GM10266 (cell line): ENCODE results near the gene EPDR1.

Experiments used
- DNase-seq: peaks from one replicate; pipeline ENCODE4 v3.0.0; 2012; ENCODE audit errors: extremely low spot score
- CTCF ChIP-seq: IDR thresholded peaks from 2 replicates; pipeline ENCODE4 v1.5.1; 2012; ENCODE audit warnings: mild to moderate bottlenecking, low read depth; ENCODE audit not compliant: control insufficient read depth, insufficient read depth; ENCODE audit errors: missing control alignments

Gene EPDR1

GRCh38 chr7:37977243-37977642, 56.8 kb downstream of the EPDR1 start:
- no peak for TF ChIP-seq CTCF
- DNase-seq: no peak

- no peak for DNase-seq
- no peak for TF ChIP-seq CTCF
Observed at GRCh38 chr7:37981664-37982063, 61.2 kb downstream of the EPDR1 start.

GRCh38 chr7:37982423-37982822, 62.0 kb downstream of the EPDR1 start:
- no peak for DNase-seq
- TF ChIP-seq CTCF: no peak

- no peak for DNase-seq
- TF ChIP-seq CTCF: no peak
Observed at GRCh38 chr7:37984750-37985390, 64.4 kb downstream of the EPDR1 start.

GRCh38 chr7:37986908-37987330, 66.5 kb downstream of the EPDR1 start:
- no peak for DNase-seq
- TF ChIP-seq CTCF: no peak

GRCh38 chr7:37987732-37988131, 67.3 kb downstream of the EPDR1 start:
- no peak for DNase-seq
- TF ChIP-seq CTCF: no peak

- no peak for DNase-seq
- TF ChIP-seq CTCF: no peak
Observed at GRCh38 chr7:37988721-37989650, 68.5 kb downstream of the EPDR1 start.
